Stimulated activated CD4-positive, alpha-beta T cell treated with anti-CD3 and anti-CD28 coated beads, TNF-alpha, amount 100 ng/mL, for 1 hour (primary cell): Measurements from ENCODE around the gene MTG2.

Experiments
- DNase-seq, 3 donors: peaks; one replicate each; pipeline ENCODE4 v3.0.0-alpha.2; 2020; ENCODE audit warnings: low read depth in 3 of 3, low spot score in 1 of 3

Gene MTG2

GRCh38 chr20:62246431-62246830, 63.6 kb downstream of the MTG2 start:
- no peak for DNase-seq

GRCh38 chr20:62246872-62247652, 64.2 kb downstream of the MTG2 start:
- DNase-seq, result no peak

- no peak for DNase-seq
Measured at GRCh38 chr20:62248890-62249560, 66.2 kb downstream of the MTG2 start.

- DNase-seq, result no peak
Measured at GRCh38 chr20:62252342-62252966, 69.6 kb downstream of the MTG2 start.
